H1 (cell line): ENCODE measurements around the gene IL1R1. TPM values are rescaled to one million over a fixed set of nuclear protein-coding genes. Genes with fewer than 3 reads are reported as not detected.

Experiments used
- NANOG ChIP-seq: IDR thresholded peaks from 2 replicates; pipeline ENCODE4 v1.6.1; 2011; ENCODE audit warnings: low read length, low read depth, mild to moderate bottlenecking, inconsistent platforms; ENCODE audit not compliant: insufficient read depth, poor library complexity, severe bottlenecking
- TAF7 ChIP-seq: optimal IDR thresholded peaks from 2 replicates; pipeline ENCODE3; 2011; ENCODE audit warnings: low read depth, mild to moderate bottlenecking, inconsistent platforms, low read length, moderate library complexity, borderline replicate concordance
- polyA plus RNA-seq, 7 experiments: library from polyadenylated mRNA; depleted of rRNA in 3 of 7; stranded (reverse) in 5 of 7; unstranded in 2 of 7; fragments of >200 nt in 5 of 7; fragments of 200-250 nt in 2 of 7; gene quantifications; 1 replicate in 5 of 7; 2 replicates in 1 of 7; 4 replicates in 1 of 7; pipeline versions ENCODE4 v1.2.1 to v1.2.3, GENCODE V29; 2011 to 2013; ENCODE audit warnings: missing spikeins in 2 of 7, mixed read lengths in 2 of 7
- total RNA-seq: library from RNA; stranded (reverse); fragmentation: NEBNext Ultra II Directional; extraction: Animal tissue kit (Norgen Biotek cat#: 25700); gene quantifications from 2 replicates; pipeline ENCODE4 v1.2.1, GENCODE V29; 2021
- TF ChIP-seq, protein P1 (sequence below): fragments of 300-600 bp; sonication (generic); IDR thresholded peaks from 2 replicates; pipeline ENCODE4 v1.7.1; 2012; ENCODE audit warnings: low read length, moderate library complexity, mild to moderate bottlenecking, inconsistent platforms; ENCODE audit not compliant: insufficient replicate concordance

The IL1R1 gene
- total and polyA plus RNA-seq, 2 of the 8 experiments (the other 6 are each of a cell fraction or from before 2014, with no cell fraction given), result 0.34 to 0.47 TPM

DNA sequence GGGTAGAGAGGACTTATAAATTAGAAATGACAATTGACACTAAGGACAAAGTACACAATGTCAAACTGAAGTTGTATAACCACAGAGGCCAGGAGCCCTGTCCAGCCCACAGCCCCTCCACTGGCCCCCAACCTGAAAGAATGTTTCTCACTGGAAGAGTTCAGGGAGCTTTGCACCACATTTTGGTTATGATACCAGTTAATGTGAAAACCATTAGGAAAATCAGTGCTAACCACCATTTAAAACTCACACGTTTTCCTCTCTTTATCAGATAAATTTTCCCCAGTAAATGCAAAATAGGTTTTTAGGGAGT, 38.1 kb downstream of the IL1R1 start (continued):
- TF ChIP-seq, protein P1, sequence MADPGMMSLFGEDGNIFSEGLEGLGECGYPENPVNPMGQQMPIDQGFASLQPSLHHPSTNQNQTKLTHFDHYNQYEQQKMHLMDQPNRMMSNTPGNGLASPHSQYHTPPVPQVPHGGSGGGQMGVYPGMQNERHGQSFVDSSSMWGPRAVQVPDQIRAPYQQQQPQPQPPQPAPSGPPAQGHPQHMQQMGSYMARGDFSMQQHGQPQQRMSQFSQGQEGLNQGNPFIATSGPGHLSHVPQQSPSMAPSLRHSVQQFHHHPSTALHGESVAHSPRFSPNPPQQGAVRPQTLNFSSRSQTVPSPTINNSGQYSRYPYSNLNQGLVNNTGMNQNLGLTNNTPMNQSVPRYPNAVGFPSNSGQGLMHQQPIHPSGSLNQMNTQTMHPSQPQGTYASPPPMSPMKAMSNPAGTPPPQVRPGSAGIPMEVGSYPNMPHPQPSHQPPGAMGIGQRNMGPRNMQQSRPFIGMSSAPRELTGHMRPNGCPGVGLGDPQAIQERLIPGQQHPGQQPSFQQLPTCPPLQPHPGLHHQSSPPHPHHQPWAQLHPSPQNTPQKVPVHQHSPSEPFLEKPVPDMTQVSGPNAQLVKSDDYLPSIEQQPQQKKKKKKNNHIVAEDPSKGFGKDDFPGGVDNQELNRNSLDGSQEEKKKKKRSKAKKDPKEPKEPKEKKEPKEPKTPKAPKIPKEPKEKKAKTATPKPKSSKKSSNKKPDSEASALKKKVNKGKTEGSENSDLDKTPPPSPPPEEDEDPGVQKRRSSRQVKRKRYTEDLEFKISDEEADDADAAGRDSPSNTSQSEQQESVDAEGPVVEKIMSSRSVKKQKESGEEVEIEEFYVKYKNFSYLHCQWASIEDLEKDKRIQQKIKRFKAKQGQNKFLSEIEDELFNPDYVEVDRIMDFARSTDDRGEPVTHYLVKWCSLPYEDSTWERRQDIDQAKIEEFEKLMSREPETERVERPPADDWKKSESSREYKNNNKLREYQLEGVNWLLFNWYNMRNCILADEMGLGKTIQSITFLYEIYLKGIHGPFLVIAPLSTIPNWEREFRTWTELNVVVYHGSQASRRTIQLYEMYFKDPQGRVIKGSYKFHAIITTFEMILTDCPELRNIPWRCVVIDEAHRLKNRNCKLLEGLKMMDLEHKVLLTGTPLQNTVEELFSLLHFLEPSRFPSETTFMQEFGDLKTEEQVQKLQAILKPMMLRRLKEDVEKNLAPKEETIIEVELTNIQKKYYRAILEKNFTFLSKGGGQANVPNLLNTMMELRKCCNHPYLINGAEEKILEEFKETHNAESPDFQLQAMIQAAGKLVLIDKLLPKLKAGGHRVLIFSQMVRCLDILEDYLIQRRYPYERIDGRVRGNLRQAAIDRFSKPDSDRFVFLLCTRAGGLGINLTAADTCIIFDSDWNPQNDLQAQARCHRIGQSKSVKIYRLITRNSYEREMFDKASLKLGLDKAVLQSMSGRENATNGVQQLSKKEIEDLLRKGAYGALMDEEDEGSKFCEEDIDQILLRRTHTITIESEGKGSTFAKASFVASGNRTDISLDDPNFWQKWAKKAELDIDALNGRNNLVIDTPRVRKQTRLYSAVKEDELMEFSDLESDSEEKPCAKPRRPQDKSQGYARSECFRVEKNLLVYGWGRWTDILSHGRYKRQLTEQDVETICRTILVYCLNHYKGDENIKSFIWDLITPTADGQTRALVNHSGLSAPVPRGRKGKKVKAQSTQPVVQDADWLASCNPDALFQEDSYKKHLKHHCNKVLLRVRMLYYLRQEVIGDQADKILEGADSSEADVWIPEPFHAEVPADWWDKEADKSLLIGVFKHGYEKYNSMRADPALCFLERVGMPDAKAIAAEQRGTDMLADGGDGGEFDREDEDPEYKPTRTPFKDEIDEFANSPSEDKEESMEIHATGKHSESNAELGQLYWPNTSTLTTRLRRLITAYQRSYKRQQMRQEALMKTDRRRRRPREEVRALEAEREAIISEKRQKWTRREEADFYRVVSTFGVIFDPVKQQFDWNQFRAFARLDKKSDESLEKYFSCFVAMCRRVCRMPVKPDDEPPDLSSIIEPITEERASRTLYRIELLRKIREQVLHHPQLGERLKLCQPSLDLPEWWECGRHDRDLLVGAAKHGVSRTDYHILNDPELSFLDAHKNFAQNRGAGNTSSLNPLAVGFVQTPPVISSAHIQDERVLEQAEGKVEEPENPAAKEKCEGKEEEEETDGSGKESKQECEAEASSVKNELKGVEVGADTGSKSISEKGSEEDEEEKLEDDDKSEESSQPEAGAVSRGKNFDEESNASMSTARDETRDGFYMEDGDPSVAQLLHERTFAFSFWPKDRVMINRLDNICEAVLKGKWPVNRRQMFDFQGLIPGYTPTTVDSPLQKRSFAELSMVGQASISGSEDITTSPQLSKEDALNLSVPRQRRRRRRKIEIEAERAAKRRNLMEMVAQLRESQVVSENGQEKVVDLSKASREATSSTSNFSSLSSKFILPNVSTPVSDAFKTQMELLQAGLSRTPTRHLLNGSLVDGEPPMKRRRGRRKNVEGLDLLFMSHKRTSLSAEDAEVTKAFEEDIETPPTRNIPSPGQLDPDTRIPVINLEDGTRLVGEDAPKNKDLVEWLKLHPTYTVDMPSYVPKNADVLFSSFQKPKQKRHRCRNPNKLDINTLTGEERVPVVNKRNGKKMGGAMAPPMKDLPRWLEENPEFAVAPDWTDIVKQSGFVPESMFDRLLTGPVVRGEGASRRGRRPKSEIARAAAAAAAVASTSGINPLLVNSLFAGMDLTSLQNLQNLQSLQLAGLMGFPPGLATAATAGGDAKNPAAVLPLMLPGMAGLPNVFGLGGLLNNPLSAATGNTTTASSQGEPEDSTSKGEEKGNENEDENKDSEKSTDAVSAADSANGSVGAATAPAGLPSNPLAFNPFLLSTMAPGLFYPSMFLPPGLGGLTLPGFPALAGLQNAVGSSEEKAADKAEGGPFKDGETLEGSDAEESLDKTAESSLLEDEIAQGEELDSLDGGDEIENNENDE, result no peak
- TF ChIP-seq NANOG (no peak), TAF7 (no peak)
- TF ChIP-seq, all 59 proteins: peak for 0
